Hindlimb muscle (tissue), 1 donor: ENCODE data around the gene GATA6. TPM values are rescaled to one million over a fixed set of nuclear protein-coding genes. Genes with fewer than 3 reads are reported as not detected.
"Not testable (repeated sequence)": the region's sequence is repeated elsewhere in the genome, so short reads cannot be mapped to it uniquely, and the experiment has no call there.

ENCODE experiments used
- DNase-seq: peaks from one replicate; pipeline ENCODE4 v3.0.0-alpha.2; 2013
- polyA plus RNA-seq: library from polyadenylated mRNA; unstranded; fragments of 120-200 nt; gene quantifications from one replicate; pipeline ENCODE4 v1.2.1, GENCODE V29; 2013; ENCODE audit not compliant: insufficient read length

GATA6 gene
- polyA plus RNA-seq, 1 donor = 1.3 TPM

- DNase-seq = no peak
These were observed 37.8 kb downstream of the GATA6 start for GRCh38 chr18:22207021-22207758.

- no peak for DNase-seq
These were observed 40.9 kb downstream of the GATA6 start for GRCh38 chr18:22210311-22210754.

GRCh38 chr18:22211657-22212056 lies 42.3 kb downstream of the GATA6 start:
- DNase-seq = no peak

GRCh38 chr18:22213333-22213973 lies 44.1 kb downstream of the GATA6 start:
- no peak for DNase-seq

GRCh38 chr18:22214731-22215528 lies 45.5 kb downstream of the GATA6 start:
- no peak for DNase-seq

GRCh38 chr18:22218835-22219234 lies 49.4 kb downstream of the GATA6 start:
- no peak for DNase-seq

GRCh38 chr18:22219568-22220355 lies 50.4 kb downstream of the GATA6 start:
- no peak for DNase-seq

GRCh38 chr18:22220585-22220984 lies 51.2 kb downstream of the GATA6 start:
- not testable (repeated sequence) for DNase-seq

GRCh38 chr18:22221350-22221749 lies 52.0 kb downstream of the GATA6 start:
- no peak for DNase-seq

GRCh38 chr18:22223254-22223964 lies 54.0 kb downstream of the GATA6 start:
- DNase-seq = peak; percentile 6

GRCh38 chr18:22223965-22224322 lies 54.6 kb downstream of the GATA6 start:
- DNase-seq = no peak

GRCh38 chr18:22224339-22224738 lies 55.0 kb downstream of the GATA6 start:
- no peak for DNase-seq

- DNase-seq = no peak
These were observed 57.4 kb downstream of the GATA6 start for GRCh38 chr18:22226801-22227200.

- no peak for DNase-seq
These were observed 59.6 kb downstream of the GATA6 start for GRCh38 chr18:22228976-22229375.

- DNase-seq = no peak
These were observed 60.2 kb downstream of the GATA6 start for GRCh38 chr18:22229456-22230124.

- no peak for DNase-seq
These were observed 61.1 kb downstream of the GATA6 start for GRCh38 chr18:22230471-22230945.

- no peak for DNase-seq
These were observed 63.9 kb downstream of the GATA6 start for GRCh38 chr18:22233266-22233665.

- DNase-seq = no peak
These were observed 68.6 kb downstream of the GATA6 start for GRCh38 chr18:22238036-22238435.

GRCh38 chr18:22238681-22239080 lies 69.3 kb downstream of the GATA6 start:
- DNase-seq = no peak

- DNase-seq = no peak
These were observed 72.6 kb downstream of the GATA6 start for GRCh38 chr18:22241921-22242361.

GRCh38 chr18:22243513-22243912 lies 74.1 kb downstream of the GATA6 start:
- no peak for DNase-seq
